Loucy (cell line): ENCODE measurements around the gene MYO7B.

ENCODE experiments used
- CTCF ChIP-seq: fragments of 200-600 bp; sonication (generic); conservative IDR thresholded peaks from 2 replicates; pipeline ENCODE4 v1.5.1; 2014; ENCODE audit warnings: mild to moderate bottlenecking, antibody characterized with exemption, low read length
- EZH2phosphoT487 ChIP-seq: fragments of 200-600 bp; IDR thresholded peaks from 2 replicates; pipeline ENCODE4 v1.6.1; 2018; ENCODE audit warnings: antibody characterized with exemption, mild to moderate bottlenecking, moderate library complexity, borderline replicate concordance

GRCh38 chr2:127634626-127635379 lies 99.3 kb downstream of the MYO7B start:
- no peak for TF ChIP-seq CTCF
- TF ChIP-seq EZH2phosphoT487, result no peak
